Transverse colon (tissue), 4 donors: Measurements from ENCODE around the gene ASIC2.

Source experiments
- CTCF ChIP-seq, 5 experiments: fragments of 200-600 bp in 3 of 5; fragments of 450-650 bp in 2 of 5; sonication (generic) in 3 of 5; IDR thresholded peaks; 1 replicate in 2 of 5; 2 replicates in 3 of 5; pipeline ENCODE4 v1.5.1; 2016 to 2017; ENCODE audit warnings: antibody characterized with exemption in 5 of 5, inconsistent platforms in 3 of 5, mild to moderate bottlenecking in 2 of 5, moderate library complexity in 1 of 5
- POLR2A ChIP-seq: fragments of 450-650 bp; IDR thresholded peaks from one replicate; pipeline ENCODE4 v1.6.1; 2016; ENCODE audit warnings: antibody characterized with exemption, mild to moderate bottlenecking, moderate library complexity
- POLR2AphosphoS5 ChIP-seq, 3 donors: sonication (generic); formaldehyde crosslinking; IDR thresholded peaks; one replicate each; pipeline ENCODE4 v1.6.1; 2016; ENCODE audit warnings: antibody characterized with exemption in 3 of 3

- TF ChIP-seq CTCF (IDR thresholded peaks at IDR 0.05) (no peak), POLR2AphosphoS5 (IDR thresholded peaks at IDR 0.05) (no peak), POLR2A (no peak)
These were observed 90.1 kb downstream of the ASIC2 start for GRCh38 chr17:33202796-33203495.
